ENCODE results near the gene AGBL1.

The AGBL1 gene

DNA sequence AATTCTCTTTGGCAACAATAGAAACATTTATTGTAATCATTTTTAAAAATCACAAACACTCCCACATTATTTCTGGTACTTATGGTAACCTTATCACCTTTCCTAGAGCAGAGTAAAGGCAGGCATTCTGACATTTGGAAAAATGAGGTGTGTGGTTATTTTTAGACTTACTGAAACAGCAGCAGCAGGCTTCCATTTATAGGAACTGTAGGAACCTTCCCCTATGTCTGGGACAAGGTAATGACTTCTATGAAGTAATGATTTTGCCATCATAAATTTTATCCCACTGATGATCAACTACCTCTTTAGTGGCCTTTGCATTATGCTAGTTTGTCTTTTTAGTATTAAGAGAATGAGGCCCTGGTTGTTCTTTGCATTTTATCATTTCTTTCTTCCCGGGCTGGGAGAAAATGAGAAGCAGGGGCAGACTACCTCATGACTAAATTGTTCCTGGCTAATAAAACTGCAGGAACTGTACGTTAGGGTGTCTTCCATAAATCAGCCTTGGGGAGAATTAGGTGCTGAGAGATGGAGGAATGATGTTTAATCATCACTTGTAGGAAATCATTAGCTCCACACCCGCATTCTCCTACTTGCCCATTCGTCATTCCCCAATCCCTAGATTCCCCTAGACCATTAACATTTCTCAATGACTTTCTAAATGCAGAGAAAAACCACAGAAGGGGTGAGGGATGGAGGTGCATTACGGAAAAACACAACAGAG lies 680.3 kb downstream of the AGBL1 start:
- TF ChIP-seq, protein P1, sequence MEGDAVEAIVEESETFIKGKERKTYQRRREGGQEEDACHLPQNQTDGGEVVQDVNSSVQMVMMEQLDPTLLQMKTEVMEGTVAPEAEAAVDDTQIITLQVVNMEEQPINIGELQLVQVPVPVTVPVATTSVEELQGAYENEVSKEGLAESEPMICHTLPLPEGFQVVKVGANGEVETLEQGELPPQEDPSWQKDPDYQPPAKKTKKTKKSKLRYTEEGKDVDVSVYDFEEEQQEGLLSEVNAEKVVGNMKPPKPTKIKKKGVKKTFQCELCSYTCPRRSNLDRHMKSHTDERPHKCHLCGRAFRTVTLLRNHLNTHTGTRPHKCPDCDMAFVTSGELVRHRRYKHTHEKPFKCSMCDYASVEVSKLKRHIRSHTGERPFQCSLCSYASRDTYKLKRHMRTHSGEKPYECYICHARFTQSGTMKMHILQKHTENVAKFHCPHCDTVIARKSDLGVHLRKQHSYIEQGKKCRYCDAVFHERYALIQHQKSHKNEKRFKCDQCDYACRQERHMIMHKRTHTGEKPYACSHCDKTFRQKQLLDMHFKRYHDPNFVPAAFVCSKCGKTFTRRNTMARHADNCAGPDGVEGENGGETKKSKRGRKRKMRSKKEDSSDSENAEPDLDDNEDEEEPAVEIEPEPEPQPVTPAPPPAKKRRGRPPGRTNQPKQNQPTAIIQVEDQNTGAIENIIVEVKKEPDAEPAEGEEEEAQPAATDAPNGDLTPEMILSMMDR (IDR thresholded peaks at IDR 0.05; ENCODE audit: borderline replicate concordance, insufficient read depth, low read depth, low read length) = no peak

DNA sequence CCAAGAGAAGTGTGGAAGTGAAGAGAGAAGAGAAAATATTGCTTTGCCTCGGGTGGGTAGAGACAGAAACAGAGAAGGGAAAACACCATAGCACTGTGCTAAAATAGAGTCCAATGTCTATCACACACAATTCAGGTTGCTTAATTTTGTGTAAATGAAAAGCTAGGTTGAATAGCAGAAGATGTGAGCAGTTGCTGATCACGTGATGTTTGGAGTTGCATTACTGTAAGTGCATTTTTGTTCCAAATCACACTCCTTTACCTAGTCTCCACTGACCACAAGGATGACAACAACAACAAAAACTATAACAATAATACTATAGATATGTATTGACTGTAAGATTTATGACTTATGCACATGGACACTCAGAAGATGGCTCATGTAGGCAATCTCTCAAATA lies 683.2 kb downstream of the AGBL1 start:
- H3K4me3 ChIP-seq (ENCODE audit: low read depth, low read length) = no peak overlapping the region
- TF ChIP-seq, protein P1 (IDR thresholded peaks at IDR 0.05; ENCODE audit: borderline replicate concordance, insufficient read depth, low read depth, low read length) = no peak

More for the DNA sequence above, 680.3 kb downstream of the AGBL1 start:
- no peak overlapping the region for H3K4me3 ChIP-seq (ENCODE audit: low read depth, low read length)

DNA sequence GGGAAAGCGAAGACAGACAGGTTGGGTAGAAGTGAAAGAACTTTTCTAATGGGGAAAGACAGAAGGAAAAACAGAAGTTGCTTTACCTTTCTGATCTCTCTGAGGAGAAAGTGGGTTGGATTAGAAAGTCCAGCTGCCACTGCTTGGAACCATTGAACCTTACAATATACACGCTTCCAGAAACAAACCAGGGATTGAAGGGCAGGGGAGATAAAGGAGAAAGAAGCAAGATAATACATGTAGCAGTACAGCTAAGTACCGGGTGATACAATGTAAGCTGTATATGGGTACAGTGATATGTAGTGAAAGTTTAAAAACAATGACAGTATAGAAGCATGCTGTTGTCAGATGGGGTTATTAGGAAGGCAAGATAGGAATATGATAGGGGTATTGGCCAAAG lies 684.4 kb downstream of the AGBL1 start:
- TF ChIP-seq, protein P1 (IDR thresholded peaks at IDR 0.05; ENCODE audit: borderline replicate concordance, insufficient read depth, low read depth, low read length) = no peak
- H3K4me3 ChIP-seq (ENCODE audit: low read depth, low read length) = no peak overlapping the region

DNA sequence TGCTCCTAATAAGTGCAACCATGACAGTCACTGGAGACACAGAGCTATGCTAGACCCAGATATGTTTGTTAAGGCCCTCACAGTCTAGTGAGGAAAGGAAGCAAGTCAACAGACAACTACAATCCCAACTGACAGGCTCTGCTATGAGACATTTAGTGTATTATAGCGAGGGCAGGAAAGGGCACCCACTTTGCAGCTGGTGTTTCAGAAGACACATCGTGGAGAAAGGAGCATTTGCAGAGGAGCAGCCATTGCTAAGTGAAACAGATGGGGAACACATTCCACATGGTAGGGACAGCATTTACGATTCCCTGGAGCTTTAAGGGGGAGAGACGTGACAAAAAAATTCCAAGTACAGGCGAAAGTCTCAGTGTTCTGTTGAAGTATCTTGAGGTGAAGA lies 685.6 kb downstream of the AGBL1 start:
- TF ChIP-seq, protein P1 (IDR thresholded peaks at IDR 0.05; ENCODE audit: borderline replicate concordance, insufficient read depth, low read depth, low read length) = no peak
- H3K4me3 ChIP-seq (ENCODE audit: low read depth, low read length) = no peak overlapping the region

DNA sequence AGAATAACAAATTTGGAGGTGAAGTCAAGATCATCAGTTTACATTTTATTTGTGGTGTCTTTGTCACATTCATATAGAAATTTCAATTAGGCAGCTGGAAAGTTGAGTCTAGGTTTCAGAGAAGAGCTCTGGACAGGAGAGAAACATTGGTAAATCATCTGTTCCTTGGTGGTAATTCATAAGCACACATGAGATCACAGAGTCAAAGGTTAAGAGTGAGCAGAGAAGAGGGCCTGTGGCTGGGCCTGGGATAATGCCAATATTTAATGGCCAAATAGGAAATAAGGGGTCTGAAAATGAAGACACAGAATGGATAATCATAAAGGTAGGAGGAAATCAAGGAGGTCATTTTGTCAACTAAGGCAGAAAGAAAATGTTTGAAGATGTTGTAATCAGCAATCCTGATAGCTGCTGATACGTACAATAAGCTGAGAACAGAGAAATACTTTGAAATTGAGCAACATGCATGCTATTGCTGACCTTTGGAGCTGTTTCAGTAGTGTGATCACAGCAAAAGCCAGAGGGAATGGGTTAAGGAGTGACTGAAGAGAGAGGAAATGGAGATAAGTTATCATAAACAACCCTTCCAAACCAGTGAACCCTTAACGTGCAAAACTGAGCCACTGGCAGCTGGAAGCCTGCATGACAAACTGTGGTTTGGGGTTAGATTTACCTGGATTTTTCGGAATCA lies 692.8 kb downstream of the AGBL1 start:
- TF ChIP-seq, protein P1 (IDR thresholded peaks at IDR 0.05; ENCODE audit: borderline replicate concordance, insufficient read depth, low read depth, low read length) = no peak
- no peak overlapping the region for H3K4me3 ChIP-seq (ENCODE audit: low read depth, low read length)

DNA sequence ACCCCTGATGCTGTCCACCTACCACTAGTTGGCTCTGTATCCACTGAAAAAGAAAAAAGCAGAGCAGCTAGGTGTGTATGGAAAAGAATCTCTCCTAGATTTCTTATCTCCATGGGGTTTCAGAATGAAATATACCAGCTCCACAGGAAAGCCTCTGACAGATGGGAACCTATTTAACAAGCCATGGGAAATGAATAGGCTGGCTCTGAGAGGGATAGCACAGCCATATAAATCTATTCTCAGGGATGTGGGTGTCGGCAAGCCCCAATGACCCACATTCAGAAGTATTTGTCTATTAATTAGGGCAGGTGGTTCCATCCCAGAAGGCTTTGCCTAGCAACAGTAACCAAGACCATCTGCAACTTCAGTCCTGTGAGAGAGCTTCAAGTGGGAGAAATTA lies 694.1 kb downstream of the AGBL1 start:
- H3K4me3 ChIP-seq (ENCODE audit: low read depth, low read length) = no peak overlapping the region
- TF ChIP-seq, protein P1 (IDR thresholded peaks at IDR 0.05; ENCODE audit: borderline replicate concordance, insufficient read depth, low read depth, low read length) = no peak

DNA sequence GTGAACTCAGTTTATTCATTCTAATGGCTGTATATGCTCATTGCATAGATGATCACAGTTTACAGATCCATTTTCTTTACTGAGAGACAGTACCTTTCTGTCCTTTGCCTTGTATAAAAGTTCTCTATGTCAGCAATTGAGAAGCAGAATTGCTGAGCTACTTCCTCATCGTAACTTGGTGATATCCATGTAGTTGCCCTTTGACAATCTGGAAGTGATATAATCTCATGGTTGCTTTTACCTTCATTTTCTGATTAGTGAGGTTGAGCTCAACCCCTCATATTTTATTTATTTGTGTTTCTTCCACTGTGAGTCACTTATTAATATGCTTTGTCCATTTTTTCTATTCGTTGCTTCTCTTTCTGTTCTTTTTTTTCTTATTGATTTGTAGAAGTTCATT lies 696.5 kb downstream of the AGBL1 start:
- TF ChIP-seq, protein P1 (IDR thresholded peaks at IDR 0.05; ENCODE audit: borderline replicate concordance, insufficient read depth, low read depth, low read length) = no peak
- no peak overlapping the region for H3K4me3 ChIP-seq (ENCODE audit: low read depth, low read length)

Measured in GM12875 (cell line).